HepG2 (cell line): ENCODE data around the gene CGREF1. TPM values are rescaled to one million over a fixed set of nuclear protein-coding genes. Genes with fewer than 3 reads are reported as not detected.

Experiments used
- ELK4 ChIP-seq: sonication (generic); formaldehyde crosslinking; IDR thresholded peaks from 2 replicates; pipeline ENCODE4 v1.9.0; 2021; ENCODE audit warnings: missing genetic modification reagents, borderline replicate concordance
- HBP1 ChIP-seq: IDR thresholded peaks from 2 replicates; pipeline ENCODE4 v1.6.1; 2016; ENCODE audit warnings: low read depth, control low read depth
- HHEX ChIP-seq: IDR thresholded peaks from 2 replicates; pipeline ENCODE4 v1.6.1; 2016; ENCODE audit warnings: control low read depth
- KLF9 ChIP-seq: IDR thresholded peaks from 2 replicates; pipeline ENCODE4 v1.6.1; 2016; ENCODE audit warnings: low read depth
- MAF1 ChIP-seq: sonication (generic); formaldehyde crosslinking; IDR thresholded peaks from 2 replicates; pipeline ENCODE4 v1.5.0; 2020; ENCODE audit warnings: missing genetic modification reagents, borderline replicate concordance
- MED13 ChIP-seq: sonication (generic); formaldehyde crosslinking; IDR thresholded peaks from 2 replicates; pipeline ENCODE4 v1.5.0; 2020; ENCODE audit warnings: missing genetic modification reagents
- MEF2D ChIP-seq: sonication (generic); formaldehyde crosslinking; IDR thresholded peaks from 2 replicates; pipeline ENCODE4 v1.5.1; 2020; ENCODE audit warnings: mild to moderate bottlenecking, missing genetic modification reagents
- MTF1 ChIP-seq: sonication (generic); formaldehyde crosslinking; IDR thresholded peaks from 2 replicates; pipeline ENCODE4 v1.5.0; 2020; ENCODE audit warnings: missing genetic modification reagents
- NFAT5 ChIP-seq: sonication (generic); formaldehyde crosslinking; IDR thresholded peaks from 2 replicates; pipeline ENCODE4 v1.4.0; 2020; ENCODE audit warnings: missing genetic modification reagents
- NFE2 ChIP-seq: sonication (generic); formaldehyde crosslinking; IDR thresholded peaks from 2 replicates; pipeline ENCODE4 v1.4.0; 2020; ENCODE audit warnings: missing genetic modification reagents
- PAF1 ChIP-seq: IDR thresholded peaks from 2 replicates; pipeline ENCODE4 v1.6.1; 2016; ENCODE audit warnings: missing genetic modification reagents, missing compliant biosample characterization
- RAD51 ChIP-seq: fragments of 450-650 bp; IDR thresholded peaks from 2 replicates; pipeline ENCODE4 v1.6.1; 2016; ENCODE audit warnings: borderline replicate concordance
- SCMH1 ChIP-seq: sonication (generic); formaldehyde crosslinking; IDR thresholded peaks from 2 replicates; pipeline ENCODE4 v1.9.0; 2021; ENCODE audit warnings: missing genetic modification reagents, mild to moderate bottlenecking, borderline replicate concordance
- SP140L ChIP-seq: sonication (generic); formaldehyde crosslinking; IDR thresholded peaks from 2 replicates; pipeline ENCODE4 v1.4.0; 2020; ENCODE audit warnings: missing genetic modification reagents, borderline replicate concordance
- TRAFD1 ChIP-seq: sonication (generic); formaldehyde crosslinking; IDR thresholded peaks from 2 replicates; pipeline ENCODE4 v1.5.1; 2020; ENCODE audit warnings: missing genetic modification reagents, mild to moderate bottlenecking, borderline replicate concordance
- XRCC5 ChIP-seq: fragments of 200-400 bp; formaldehyde crosslinking; optimal IDR thresholded peaks from 2 replicates; pipeline ENCODE3; 2017; ENCODE audit warnings: mild to moderate bottlenecking, low read length
- ZNF3 ChIP-seq: IDR thresholded peaks from 2 replicates; pipeline ENCODE4 v1.7.0; 2017; ENCODE audit warnings: inconsistent platforms
- ZNF382 ChIP-seq: sonication (generic); formaldehyde crosslinking; IDR thresholded peaks from 2 replicates; pipeline ENCODE4 v1.5.0; 2020; ENCODE audit warnings: missing genetic modification reagents, mild to moderate bottlenecking, borderline replicate concordance
- ZNF652 ChIP-seq: IDR thresholded peaks from 2 replicates; pipeline ENCODE4 v1.6.1; 2016; ENCODE audit warnings: low read depth, borderline replicate concordance
- ZNF740 ChIP-seq: sonication (generic); formaldehyde crosslinking; IDR thresholded peaks from 2 replicates; pipeline ENCODE4 v1.4.0; 2020; ENCODE audit warnings: missing genetic modification reagents
- polyA plus RNA-seq, 8 experiments: library from polyadenylated mRNA; depleted of rRNA in 3 of 8; stranded (reverse) in 7 of 8; unstranded in 1 of 8; fragments of >200 nt; fragmentation: Illumina TruSeq in 4 of 8; extraction: Trizol in 4 of 8; gene quantifications; 2 replicates each; pipeline versions ENCODE4 v1.2.1 to v1.2.3, GENCODE V29; 2011 to 2016; ENCODE audit warnings: low read depth in 4 of 8, missing spikeins in 1 of 8, mixed read lengths in 1 of 8; ENCODE audit not compliant: insufficient read depth in 1 of 8
- total RNA-seq, 5 experiments: library from RNA; depleted of rRNA; stranded (reverse); fragments of >200 nt; fragmentation: Illumina TruSeq; extraction: Trizol; gene quantifications; 2 replicates each; pipeline ENCODE4 v1.2.3, GENCODE V29; 2016; ENCODE audit warnings: low read depth in 1 of 5
- TF ChIP-seq, protein P1 (sequence below): IDR thresholded peaks from 2 replicates; pipeline ENCODE4 v1.6.1; 2016; ENCODE audit warnings: mild to moderate bottlenecking, missing biosample characterization, missing genetic modification reagents

The CGREF1 gene
- total and polyA plus RNA-seq, 2 of the 13 experiments (the other 11 are each of a cell fraction or from before 2014, with no cell fraction given), result 13.9 to 23.4 TPM

GRCh38 chr2:27118525-27119329 is at the start of gene CGREF1 (continued):
- TF ChIP-seq MTF1 (CRISPR knock-in tag), result no peak
- TF ChIP-seq ZNF3 (CRISPR knock-in tag), result no peak
- no peak for TF ChIP-seq ZNF652 (CRISPR knock-in tag)
- TF ChIP-seq PAF1 (CRISPR knock-in tag), result no peak
- TF ChIP-seq MED13, result no peak
- TF ChIP-seq NFE2, result no peak
- TF ChIP-seq KLF9 (CRISPR knock-in tag), result no peak
- TF ChIP-seq SP140L, result no peak
- no peak for TF ChIP-seq SCMH1 (CRISPR knock-in tag)
- TF ChIP-seq MAF1 (CRISPR knock-in tag), result no peak
- no peak for TF ChIP-seq ELK4
- TF ChIP-seq ZNF382, result no peak
- no peak for TF ChIP-seq ZNF740 (CRISPR knock-in tag)
- no peak for TF ChIP-seq MEF2D (CRISPR knock-in tag)
- peak; percentile 9 for TF ChIP-seq XRCC5
- TF ChIP-seq NFAT5 (CRISPR knock-in tag), result no peak
- 0 out of 2 replicates have a peak, but pooled peaks have one; percentile 22 for TF ChIP-seq HBP1 (CRISPR knock-in tag)
- TF ChIP-seq TRAFD1, result no peak
- TF ChIP-seq, protein P1, sequence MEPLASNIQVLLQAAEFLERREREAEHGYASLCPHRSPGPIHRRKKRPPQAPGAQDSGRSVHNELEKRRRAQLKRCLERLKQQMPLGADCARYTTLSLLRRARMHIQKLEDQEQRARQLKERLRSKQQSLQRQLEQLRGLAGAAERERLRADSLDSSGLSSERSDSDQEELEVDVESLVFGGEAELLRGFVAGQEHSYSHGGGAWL (CRISPR knock-in tag), result no peak
- no peak for TF ChIP-seq HHEX (CRISPR knock-in tag)
- no peak for TF ChIP-seq RAD51
